Left lung (tissue), 10 donors: ENCODE results near the gene KRTAP21-3. TPM values are rescaled to one million over a fixed set of nuclear protein-coding genes. Genes with fewer than 3 reads are reported as not detected.

Experiments used
- ATAC-seq: fragments of 200-7000 bp; cut with Tn5 transposase; one replicate; pipeline ENCODE4 v1.9.1; 2020; ENCODE audit warnings: moderate library complexity
- DNase-seq, 4 donors: peaks; one replicate each; pipeline ENCODE4 v3.0.0-alpha.2; 2013 to 2020
- H3K27ac ChIP-seq, 2 donors: fragments of 200-600 bp; sonication (generic) in 1 of 2; one replicate each; pipeline versions ENCODE4 v1.5.0 to v1.8.0; 2020 to 2021
- H3K27me3 ChIP-seq, 2 donors: fragments of 200-600 bp; sonication (generic) in 1 of 2; one replicate each; pipeline versions ENCODE4 v1.5.0 to v1.8.0; 2020 to 2021
- H3K36me3 ChIP-seq, 2 donors: fragments of 200-600 bp; sonication (generic) in 1 of 2; one replicate each; pipeline versions ENCODE4 v1.5.0 to v1.8.0; 2020 to 2021
- H3K4me1 ChIP-seq, 2 donors: fragments of 200-600 bp; one replicate each; pipeline ENCODE4 v1.8.0; 2021
- H3K4me3 ChIP-seq, 2 donors: fragments of 200-600 bp; sonication (generic) in 1 of 2; one replicate each; pipeline versions ENCODE4 v1.5.0 to v1.8.0; 2020 to 2021; ENCODE audit warnings: mild to moderate bottlenecking in 1 of 2
- H3K9me3 ChIP-seq, 2 donors: fragments of 200-600 bp; sonication (generic) in 1 of 2; one replicate each; pipeline versions ENCODE4 v1.5.0 to v1.8.0; 2020 to 2021
- intact Hi-C, 2 donors: fragments of 100-400 bp; cut with DNase I; formaldehyde crosslinking; loops; one replicate each; pipeline versions ENCODE4 v1.11.2 to v1.14.2; 2022
- polyA plus RNA-seq, 6 donors: library from polyadenylated mRNA; unstranded; fragments of 120-200 nt; gene quantifications; one replicate each; pipeline ENCODE4 v1.2.1, GENCODE V29; 2013; ENCODE audit not compliant: insufficient read length in 6 of 6
- total RNA-seq, 2 donors: library from RNA; stranded (reverse); fragmentation: NEBNext Ultra II Directional; extraction: Animal tissue kit (Norgen Biotek cat#: 25700); gene quantifications; one replicate each; pipeline ENCODE4 v1.2.1, GENCODE V29; 2021
- TF ChIP-seq, protein P1 (sequence below), 2 donors: fragments of 200-600 bp; sonication (generic) in 1 of 2; IDR thresholded peaks; one replicate each; pipeline versions ENCODE4 v1.5.0 to v1.8.0; 2021; ENCODE audit warnings: antibody characterized with exemption in 2 of 2
- donor health status: DM: no; HTN: yes; CAD: no.
- donor health status: DM: no; HTN: no; CAD: no.

Gene KRTAP21-3
- total and polyA plus RNA-seq, 8 donors = not detected

- DNase-seq (no peak), ATAC-seq (no peak)
- TF ChIP-seq, protein P1, sequence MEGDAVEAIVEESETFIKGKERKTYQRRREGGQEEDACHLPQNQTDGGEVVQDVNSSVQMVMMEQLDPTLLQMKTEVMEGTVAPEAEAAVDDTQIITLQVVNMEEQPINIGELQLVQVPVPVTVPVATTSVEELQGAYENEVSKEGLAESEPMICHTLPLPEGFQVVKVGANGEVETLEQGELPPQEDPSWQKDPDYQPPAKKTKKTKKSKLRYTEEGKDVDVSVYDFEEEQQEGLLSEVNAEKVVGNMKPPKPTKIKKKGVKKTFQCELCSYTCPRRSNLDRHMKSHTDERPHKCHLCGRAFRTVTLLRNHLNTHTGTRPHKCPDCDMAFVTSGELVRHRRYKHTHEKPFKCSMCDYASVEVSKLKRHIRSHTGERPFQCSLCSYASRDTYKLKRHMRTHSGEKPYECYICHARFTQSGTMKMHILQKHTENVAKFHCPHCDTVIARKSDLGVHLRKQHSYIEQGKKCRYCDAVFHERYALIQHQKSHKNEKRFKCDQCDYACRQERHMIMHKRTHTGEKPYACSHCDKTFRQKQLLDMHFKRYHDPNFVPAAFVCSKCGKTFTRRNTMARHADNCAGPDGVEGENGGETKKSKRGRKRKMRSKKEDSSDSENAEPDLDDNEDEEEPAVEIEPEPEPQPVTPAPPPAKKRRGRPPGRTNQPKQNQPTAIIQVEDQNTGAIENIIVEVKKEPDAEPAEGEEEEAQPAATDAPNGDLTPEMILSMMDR (IDR thresholded peaks at IDR 0.05) = no peak
- no peak overlapping the region for H3K4me3 ChIP-seq
- peaks cover 0 to 5% of the 10 kb centered on the region in 2 donors for H3K9me3 ChIP-seq
- H3K4me1 ChIP-seq = no peaks in the 10 kb centered on the region
- intact Hi-C loops = no loop called here
- H3K36me3 ChIP-seq = no peaks in the 10 kb centered on the region
- no peak overlapping the region for H3K27ac ChIP-seq
- H3K27me3 ChIP-seq = no peaks in the 10 kb centered on the region
Measured at GRCh38 chr21:30740462-30740861, 21.9 kb upstream of the KRTAP21-3 start.

DNA sequence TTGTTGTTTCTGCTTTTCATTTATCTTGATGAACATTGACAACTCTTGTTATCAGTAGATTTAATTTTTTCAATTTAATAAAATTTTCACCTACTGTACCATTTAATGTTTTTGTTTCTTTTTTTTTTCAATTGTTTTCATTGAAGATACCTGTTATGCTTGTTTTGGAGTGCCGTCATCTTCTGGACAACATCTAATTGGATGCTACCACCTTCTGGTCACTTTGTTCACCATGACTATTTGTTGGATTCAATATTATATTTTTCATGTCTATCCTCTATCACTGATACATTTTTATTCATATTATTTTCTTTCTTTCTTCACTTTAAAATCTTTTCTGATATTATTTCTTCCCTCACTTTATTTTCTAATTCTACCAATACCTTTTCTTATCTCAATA is 14.4 kb upstream of the KRTAP21-3 start:
- no peaks in the 10 kb centered on the region for H3K36me3 ChIP-seq
- TF ChIP-seq, protein P1 (IDR thresholded peaks at IDR 0.05) = no peak
- no peak overlapping the region for H3K4me3 ChIP-seq
- H3K27me3 ChIP-seq = no peaks in the 10 kb centered on the region
- H3K9me3 ChIP-seq = no peaks in the 10 kb centered on the region
- ATAC-seq (no peak), DNase-seq (no peak)
- intact Hi-C loops = no loop called here
- H3K27ac ChIP-seq = no peak overlapping the region
- H3K4me1 ChIP-seq = no peaks in the 10 kb centered on the region

DNA sequence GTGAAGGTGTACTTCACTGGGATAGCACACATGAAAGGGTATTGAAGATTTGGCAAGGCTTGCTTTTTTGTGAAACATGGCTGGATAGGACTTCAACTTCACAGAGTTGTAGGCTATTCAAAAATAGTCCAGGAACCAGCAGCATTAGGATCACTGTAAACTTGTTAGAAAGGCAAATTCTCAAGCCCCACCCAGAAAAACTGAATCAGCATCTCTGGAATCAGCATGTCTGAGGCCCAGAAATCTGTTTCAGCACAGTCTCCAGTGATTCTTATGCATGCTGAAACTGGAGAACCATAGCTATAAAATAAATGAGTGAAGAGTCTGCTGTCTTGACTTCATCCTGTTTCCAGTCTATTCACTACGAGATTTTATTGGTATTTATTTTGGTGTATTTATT is 8.1 kb upstream of the KRTAP21-3 start:
- H3K9me3 ChIP-seq = no peaks in the 10 kb centered on the region

GRCh38 chr21:30719401-30719800 is 824 bp upstream of the KRTAP21-3 start:
- Histone ChIP-seq H3K9me3 (no peaks in the 10 kb centered on the region), H3K36me3 (no peaks in the 10 kb centered on the region), H3K4me1 (no peaks in the 10 kb centered on the region), H3K27me3 (no peaks in the 10 kb centered on the region), H3K27ac (no peak overlapping the region), H3K4me3 (no peak overlapping the region)
- TF ChIP-seq, protein P1 (IDR thresholded peaks at IDR 0.05) = no peak
- ATAC-seq (no peak), DNase-seq (no peak)
- intact Hi-C loops = no loop called here

More for the DNA sequence above, 8.1 kb upstream of the KRTAP21-3 start:
- H3K4me1 ChIP-seq = no peaks in the 10 kb centered on the region
- TF ChIP-seq, protein P1 (IDR thresholded peaks at IDR 0.05) = no peak
- no peaks in the 10 kb centered on the region for H3K27me3 ChIP-seq
- ATAC-seq (no peak), DNase-seq (no peak)
- no peak overlapping the region for H3K27ac ChIP-seq
- H3K4me3 ChIP-seq = no peak overlapping the region
- no peaks in the 10 kb centered on the region for H3K36me3 ChIP-seq
- intact Hi-C loops = no loop called here

- Histone ChIP-seq H3K9me3 (peaks cover 0 to 11% of the 10 kb centered on the region in 2 donors), H3K36me3 (no peaks in the 10 kb centered on the region), H3K4me1 (no peaks in the 10 kb centered on the region), H3K27me3 (no peaks in the 10 kb centered on the region), H3K4me3 (no peak overlapping the region), H3K27ac (no peak overlapping the region)
- TF ChIP-seq, protein P1 (IDR thresholded peaks at IDR 0.05) = no peak
- intact Hi-C loops = no loop called here
- ATAC-seq = no peak
- no peak for DNase-seq
Measured at GRCh38 chr21:30717105-30717504, 1.5 kb downstream of the KRTAP21-3 start.
